Heart right ventricle (tissue), 16 donors: ENCODE data around the gene MTHFD2L. TPM values are rescaled to one million over a fixed set of nuclear protein-coding genes. Genes with fewer than 3 reads are reported as not detected.
A peak's percentile ranks its signal among the peaks of the same experiment; 100 is the strongest.

Source experiments
- ATAC-seq, 8 donors: fragments of 200-7000 bp; cut with Tn5 transposase; one replicate each; pipeline ENCODE4 v1.9.1; 2020; ENCODE audit warnings: mild to moderate bottlenecking in 8 of 8, moderate library complexity in 8 of 8, moderate number of reproducible peaks in 1 of 8
- DNase-seq, 2 donors: peaks; one replicate each; pipeline ENCODE4 v3.0.0-alpha.2; 2020
- H3K27ac ChIP-seq, 10 donors: fragments of 200-600 bp; sonication (generic) in 2 of 10; one replicate each; pipeline versions ENCODE4 v1.5.0 to v1.8.0; 2020 to 2022; ENCODE audit warnings: mild to moderate bottlenecking in 3 of 10
- H3K27me3 ChIP-seq, 7 donors: fragments of 200-600 bp; one replicate each; pipeline ENCODE4 v1.8.0; 2021 to 2022; ENCODE audit warnings: mild to moderate bottlenecking in 2 of 7
- H3K36me3 ChIP-seq, 9 donors: fragments of 200-600 bp; sonication (generic) in 1 of 9; one replicate each; pipeline versions ENCODE4 v1.5.0 to v1.8.0; 2020 to 2022; ENCODE audit warnings: mild to moderate bottlenecking in 2 of 9
- H3K4me1 ChIP-seq, 9 donors: fragments of 200-600 bp; sonication (generic) in 1 of 9; one replicate each; pipeline versions ENCODE4 v1.5.0 to v1.8.0; 2020 to 2022; ENCODE audit warnings: mild to moderate bottlenecking in 4 of 9
- H3K4me3 ChIP-seq, 10 donors: fragments of 200-600 bp; sonication (generic) in 2 of 10; one replicate each; pipeline versions ENCODE4 v1.5.0 to v1.8.0; 2020 to 2022; ENCODE audit warnings: mild to moderate bottlenecking in 7 of 10, moderate library complexity in 2 of 10
- H3K9me3 ChIP-seq, 11 donors: fragments of 200-600 bp in 10 of 11; sonication (generic) in 2 of 11; one replicate each; pipeline versions ENCODE4 v1.5.0 to v1.8.0; 2013 to 2022; ENCODE audit warnings: mild to moderate bottlenecking in 2 of 11, control low read depth in 1 of 11, moderate library complexity in 1 of 11
- CTCF ChIP-seq, 9 donors: fragments of 200-600 bp; sonication (generic) in 2 of 9; IDR thresholded peaks; one replicate each; pipeline versions ENCODE4 v1.5.0 to v1.8.0; 2021 to 2022; ENCODE audit warnings: antibody characterized with exemption in 9 of 9, mild to moderate bottlenecking in 5 of 9, moderate library complexity in 1 of 9
- WGBS, 2 donors: extraction: QIAGEN DNeasy Blood & Tissue Kit; methylation state at CpG; one replicate each; pipeline ENCODE4 v1.1.7; 2013; ENCODE audit warnings: inconsistent platforms in 1 of 2; 5-methylcytosine and 5-hydroxymethylcytosine counted together
- intact Hi-C, 10 donors: fragments of 100-400 bp; cut with DNase I; formaldehyde crosslinking; loops; one replicate each; pipeline versions ENCODE4 v1.11.1 to v1.14.2; 2022
- polyA plus RNA-seq, 2 donors: library from polyadenylated mRNA; stranded (reverse); fragments of 200-250 nt; gene quantifications; one replicate each; pipeline ENCODE4 v1.2.3, GENCODE V29; 2013
- total RNA-seq, 10 donors: library from RNA; stranded (reverse); fragmentation: NEBNext Ultra II Directional in 3 of 10; extraction: Animal tissue kit (Norgen Biotek cat#: 25700) in 3 of 10; gene quantifications; one replicate each; pipeline versions ENCODE4 v1.2.1 to v1.2.4, GENCODE V29; 2021 to 2023
- donor health status: Arrhythmogenic right ventricular cardiomyopathy.
- donor health status: ischemic (EF 13 %, LVEDD 7.1; RV severe dilation, severe dysfunction).
- donor health status: healthy with polysubstance abuse.
- donor health status: DM: no; HTN: yes; CAD: no.
- donor health status: DM: no; HTN: no; CAD: no.
- donor health status: ischemic (EF 25% LVEDD 6.9; RV normal size, moderate dysfunction).
- donor health status: ischemic (EF 25% LVEDD 5.7; RV mildly dilated, moderate dysfunction).
- donor health status: healthy.
- donor health status: DM: yes; HTN: yes; CAD: no.
- donor health status: Ischemic cardiomyopathy.
- donor health status: ischemic (EF 35%, LVEDD 5.7; RV mildly dilated, moderate dysfunction).
- donor health status: nonischemic (EF 11% LVEDD 7.7; RV severe dilation, severe dysfunction).
- donor health status: DM: yes; HTN: yes; CAD: no.
- donor health status: PGD.
- donor health status: ischemic (EF 29% LVEDD 5.4; RV normal size, mild dysfunction).
- donor health status: nonischemic (EF 23%, LVEDD 6.1; RV moderate dilation, normal function).

The MTHFD2L gene
- total and polyA plus RNA-seq, 12 donors, result 5.7 to 19.3 (median 11.8) TPM

- intact Hi-C loops, result no loop called here
- ATAC-seq (peak in 1 of 8 donors; percentile 22), DNase-seq (no peak)
- Histone ChIP-seq H3K27me3 (no peaks in the 10 kb centered on the region), H3K4me3 (no peak overlapping the region), H3K4me1 (peaks cover 0 to 2% (median 0%) of the 10 kb centered on the region in 9 donors), H3K27ac (no peak overlapping the region), H3K36me3 (peaks cover 0 to 16% (median 0%) of the 10 kb centered on the region in 9 donors), H3K9me3 (no peaks in the 10 kb centered on the region)
- no peak for TF ChIP-seq CTCF (IDR thresholded peaks at IDR 0.05)
- 96 to 100% methylated on average over 2 of the region's 2 CpGs for WGBS, 2 donors
These were observed 9.7 kb downstream of the MTHFD2L start for GRCh38 chr4:74167585-74167984.

GRCh38 chr4:74168841-74169240 is 10.9 kb downstream of the MTHFD2L start:
- Histone ChIP-seq H3K9me3 (no peaks in the 10 kb centered on the region), H3K4me1 (no peaks in the 10 kb centered on the region), H3K27ac (no peak overlapping the region), H3K27me3 (no peaks in the 10 kb centered on the region), H3K36me3 (peaks cover 0 to 11% (median 0%) of the 10 kb centered on the region in 9 donors), H3K4me3 (no peak overlapping the region)
- WGBS, 2 donors, result 89 to 97% methylated on average over 2 of the region's 2 CpGs
- intact Hi-C loops, result no loop called here
- no peak for DNase-seq
- no peak for TF ChIP-seq CTCF (IDR thresholded peaks at IDR 0.05)
- ATAC-seq, result no peak

GRCh38 chr4:74173321-74173720 is 15.4 kb downstream of the MTHFD2L start:
- no peaks in the 10 kb centered on the region for H3K27me3 ChIP-seq
- no peak overlapping the region for H3K4me3 ChIP-seq
- DNase-seq, result no peak
- ATAC-seq, result no peak
- peaks cover 0 to 24% (median 0%) of the 10 kb centered on the region in 9 donors for H3K36me3 ChIP-seq
- no peaks in the 10 kb centered on the region for H3K9me3 ChIP-seq
- H3K27ac ChIP-seq, result no peak overlapping the region
- WGBS, 2 donors, result 94 to 97% methylated on average over 5 of the region's 5 CpGs
- TF ChIP-seq CTCF (IDR thresholded peaks at IDR 0.05), result no peak
- no peaks in the 10 kb centered on the region for H3K4me1 ChIP-seq
- intact Hi-C loops, result no loop called here

- 91 to 96% methylated on average over 2 of the region's 2 CpGs for WGBS, 2 donors
- Histone ChIP-seq H3K27ac (no peak overlapping the region), H3K9me3 (no peaks in the 10 kb centered on the region), H3K36me3 (peaks cover 0 to 24% (median 0%) of the 10 kb centered on the region in 9 donors), H3K27me3 (no peaks in the 10 kb centered on the region), H3K4me3 (no peak overlapping the region), H3K4me1 (no peaks in the 10 kb centered on the region)
- ATAC-seq (no peak), DNase-seq (no peak)
- no peak for TF ChIP-seq CTCF (IDR thresholded peaks at IDR 0.05)
- intact Hi-C loops, result no loop called here
These were observed 16.5 kb downstream of the MTHFD2L start for GRCh38 chr4:74174421-74174820.
